SKM-1 treated with dmso at 0.1 percent for 144 hours (cell line): ENCODE measurements around the gene SPTLC3.

Experiments
- DNase-seq: peaks from one replicate; lab custom pipeline; 2025; ENCODE audit not compliant: unreplicated experiment; lab: John Stamatoyannopoulos, UW

The SPTLC3 gene

DNA sequence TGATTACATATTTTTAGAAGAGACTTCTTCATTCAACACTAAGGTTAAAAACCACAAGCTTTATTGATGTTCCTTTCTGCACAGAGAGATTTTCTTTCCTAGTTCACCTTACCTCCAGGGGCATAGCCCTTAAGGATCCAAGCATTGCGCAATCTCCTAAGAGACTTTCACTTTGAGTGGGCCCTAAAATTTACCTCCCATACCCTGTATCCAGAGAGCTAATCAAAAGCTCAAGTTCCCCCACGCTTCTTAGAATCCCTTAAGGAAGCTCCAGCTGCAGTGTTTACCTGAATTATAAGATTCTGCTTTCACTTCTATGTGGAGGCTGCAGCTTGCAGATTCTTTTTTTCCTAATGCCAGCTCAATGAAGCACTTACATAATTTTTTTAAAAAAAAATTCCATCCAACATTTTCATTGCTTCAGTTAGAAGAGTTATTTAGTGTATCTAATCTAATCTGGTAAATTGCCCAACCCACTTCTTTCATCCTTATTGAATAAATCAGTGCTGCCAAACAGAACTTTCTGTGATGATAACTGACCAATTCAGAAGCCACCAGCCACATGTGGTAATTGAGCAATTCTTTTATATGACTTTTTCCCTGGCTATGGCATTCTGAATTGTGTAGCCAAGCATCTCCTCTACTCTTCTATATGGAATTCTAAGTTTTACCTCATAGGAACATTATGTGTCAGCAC lies 24.6 kb upstream of the SPTLC3 start:
- no peak for DNase-seq

DNA sequence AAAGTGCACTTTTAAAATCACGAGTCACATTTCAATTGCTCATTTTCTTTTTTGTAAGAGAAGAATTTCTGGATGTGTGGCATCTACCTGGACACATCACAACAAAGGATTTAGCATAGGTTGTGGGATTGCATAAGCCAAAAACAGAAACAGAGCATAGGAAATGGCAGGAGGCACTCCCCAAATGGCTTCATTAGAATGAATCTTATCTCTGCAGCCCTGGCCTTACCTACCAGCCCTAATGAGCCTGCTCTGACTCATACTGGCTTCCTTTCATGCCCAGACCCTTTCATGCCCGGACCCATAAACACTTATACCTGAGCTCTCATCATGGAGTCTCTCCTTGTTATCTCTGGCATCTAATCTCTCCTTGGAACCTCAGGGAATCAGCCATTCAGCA lies 23.9 kb upstream of the SPTLC3 start:
- DNase-seq = no peak

DNA sequence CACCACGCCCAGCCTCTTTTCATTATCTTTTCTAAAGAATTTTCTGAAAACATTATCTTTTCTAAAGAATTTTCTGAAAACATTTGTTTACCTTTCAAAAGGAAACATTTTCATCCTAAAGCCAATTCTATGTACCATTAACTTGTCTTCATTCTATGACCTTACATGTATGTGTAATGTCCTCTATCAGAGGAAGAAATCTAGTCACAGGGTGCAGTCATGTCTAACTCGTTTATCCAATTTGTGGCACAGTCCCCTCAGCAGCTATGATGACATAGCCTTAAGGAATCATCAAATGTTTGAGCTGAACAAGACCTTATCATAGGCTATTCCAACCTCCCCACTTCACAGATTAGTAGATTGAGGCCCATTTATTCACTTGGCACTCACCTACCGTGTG lies 21.5 kb upstream of the SPTLC3 start:
- no peak for DNase-seq

DNA sequence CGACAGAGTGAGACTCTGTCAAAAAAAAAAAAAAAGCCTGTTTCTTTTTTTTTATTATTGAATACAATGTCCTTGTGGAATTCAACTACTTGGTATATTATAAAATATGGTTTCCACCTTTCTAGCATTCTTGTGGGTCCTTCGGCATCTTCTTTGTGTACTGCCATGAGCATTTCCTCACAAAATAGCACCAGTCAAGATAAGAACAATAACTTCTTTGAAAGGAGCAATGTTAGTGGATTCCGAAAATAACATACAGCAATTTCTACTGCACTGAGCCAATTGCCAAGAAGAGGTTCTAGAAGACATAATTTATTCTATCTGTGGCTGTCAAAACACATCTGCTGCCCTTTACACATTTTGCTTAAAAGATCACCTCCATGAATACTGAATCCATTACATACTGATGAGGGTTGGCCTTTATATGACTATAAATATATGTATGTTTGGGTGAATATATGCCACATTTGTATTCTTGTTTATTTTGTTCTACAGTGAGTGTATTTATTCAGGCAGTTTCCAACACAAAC lies 19.1 kb upstream of the SPTLC3 start:
- no peak for DNase-seq

DNA sequence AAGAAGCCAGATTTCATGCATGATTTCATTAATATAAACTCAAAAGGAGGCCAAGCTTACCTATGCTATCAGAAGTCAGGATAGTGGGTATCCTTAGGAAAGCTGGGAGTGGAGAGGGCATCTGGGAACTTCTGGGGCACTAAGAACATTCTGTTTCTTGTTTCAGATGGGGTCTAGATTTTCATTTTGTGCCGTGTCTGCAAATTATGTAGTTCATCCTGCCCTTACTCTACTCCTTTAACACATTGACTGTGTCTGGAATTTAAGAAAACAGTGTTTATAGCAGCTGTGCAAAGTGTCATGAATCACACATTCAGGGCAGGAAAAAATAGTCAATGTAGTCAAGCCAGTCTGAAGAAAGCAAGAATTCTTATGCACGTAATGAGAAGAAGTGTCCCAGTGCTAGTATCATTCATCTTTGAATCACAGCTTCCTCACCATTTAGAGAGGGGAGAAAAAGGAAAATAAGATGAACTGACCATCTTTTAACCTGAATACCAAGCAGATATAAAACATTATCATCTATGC lies 11.6 kb upstream of the SPTLC3 start:
- no peak for DNase-seq

DNA sequence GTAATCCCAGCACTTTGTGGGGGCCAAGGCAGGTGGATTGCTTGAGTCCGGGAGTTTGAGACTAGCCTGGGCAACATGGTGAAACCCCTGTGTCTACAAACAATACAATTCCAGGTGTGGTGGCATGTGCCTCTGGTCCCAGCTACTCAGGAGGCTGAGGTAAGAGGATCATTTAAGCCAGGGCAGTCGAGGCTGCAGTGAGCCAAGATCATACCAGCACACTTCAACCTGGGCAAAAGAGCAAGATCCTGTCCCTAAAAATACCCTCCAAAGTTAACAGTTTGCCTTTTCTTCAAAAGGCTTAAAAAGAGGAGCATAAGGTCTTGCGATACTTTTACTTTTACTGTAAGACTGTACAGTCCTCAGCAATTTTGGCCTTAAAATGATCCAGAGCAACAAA lies 10.7 kb upstream of the SPTLC3 start:
- no peak for DNase-seq

DNA sequence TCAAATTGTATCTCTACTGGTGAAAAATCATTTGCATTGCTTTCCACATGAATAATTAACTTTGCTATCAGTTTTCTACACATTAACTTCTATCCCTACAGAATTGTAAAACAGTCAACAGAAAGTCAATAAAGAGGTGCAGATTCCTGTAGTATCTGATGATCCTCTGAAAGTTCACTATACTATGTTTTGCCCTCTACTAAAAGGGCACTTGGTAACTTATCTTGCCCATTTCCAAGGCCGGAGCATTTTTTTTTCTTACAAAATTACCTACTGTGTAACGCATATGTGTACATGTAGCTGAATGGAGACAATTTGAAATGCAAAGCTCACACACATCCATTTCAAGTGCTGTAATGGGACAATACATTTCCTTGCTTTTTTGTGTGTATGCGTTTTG lies 9.6 kb upstream of the SPTLC3 start:
- no peak for DNase-seq

DNA sequence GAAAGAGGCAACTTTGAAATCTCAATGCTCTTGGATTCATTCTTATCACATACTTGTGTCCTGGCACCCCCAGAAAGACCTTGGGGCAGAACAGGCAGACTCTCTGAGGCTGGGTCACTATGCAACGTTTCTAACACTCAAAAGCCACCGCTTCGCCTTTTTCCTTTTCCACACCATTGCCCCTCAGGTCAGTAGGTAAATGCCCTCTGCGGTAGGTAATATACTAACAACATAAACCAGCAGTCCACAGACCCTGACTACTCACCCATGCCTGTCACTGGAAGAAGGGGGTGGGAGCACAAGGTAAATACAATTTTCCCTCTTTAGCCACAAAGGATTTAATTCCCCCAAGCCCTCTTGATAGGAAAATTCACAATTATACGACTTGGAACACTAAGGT lies 6.5 kb upstream of the SPTLC3 start:
- no peak for DNase-seq

DNA sequence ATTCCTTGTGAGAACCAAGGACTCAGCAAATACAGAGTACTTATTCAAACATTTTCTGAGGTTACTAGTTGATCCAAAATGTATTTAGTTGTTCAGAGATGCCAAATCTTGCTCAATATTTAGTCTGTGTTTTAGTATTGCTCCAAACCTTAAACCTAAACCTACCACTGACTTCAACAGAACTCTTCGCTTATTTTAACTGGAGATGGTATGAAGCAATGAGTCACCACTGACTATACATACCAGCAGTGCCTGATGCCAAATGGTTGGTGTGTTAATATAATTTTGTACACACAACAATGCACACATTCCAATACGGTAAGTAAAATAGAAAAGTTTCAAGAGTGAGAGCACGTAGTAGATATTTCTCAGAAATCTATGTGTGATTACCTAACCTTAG lies 1.9 kb upstream of the SPTLC3 start:
- DNase-seq = peak; percentile 2

DNA sequence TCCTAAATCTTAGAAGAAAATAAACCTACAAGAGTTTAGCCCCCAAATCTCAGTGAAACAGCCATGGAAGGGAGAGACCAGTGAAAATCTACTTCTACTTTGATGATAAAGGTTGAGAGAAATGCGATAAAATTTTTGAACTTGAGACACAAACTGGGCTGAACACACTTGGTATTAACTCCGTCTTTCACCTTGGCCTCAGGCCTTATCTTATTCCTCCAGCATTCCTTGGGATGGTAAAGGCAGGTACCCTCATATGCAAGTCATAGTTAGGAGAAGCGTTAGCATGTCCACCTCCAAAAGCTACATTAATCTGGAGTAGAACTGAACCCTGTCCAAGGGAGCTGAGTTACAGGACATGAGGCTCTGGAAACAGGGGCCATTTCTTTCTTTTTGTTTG lies 1.2 kb upstream of the SPTLC3 start:
- no peak for DNase-seq

DNA sequence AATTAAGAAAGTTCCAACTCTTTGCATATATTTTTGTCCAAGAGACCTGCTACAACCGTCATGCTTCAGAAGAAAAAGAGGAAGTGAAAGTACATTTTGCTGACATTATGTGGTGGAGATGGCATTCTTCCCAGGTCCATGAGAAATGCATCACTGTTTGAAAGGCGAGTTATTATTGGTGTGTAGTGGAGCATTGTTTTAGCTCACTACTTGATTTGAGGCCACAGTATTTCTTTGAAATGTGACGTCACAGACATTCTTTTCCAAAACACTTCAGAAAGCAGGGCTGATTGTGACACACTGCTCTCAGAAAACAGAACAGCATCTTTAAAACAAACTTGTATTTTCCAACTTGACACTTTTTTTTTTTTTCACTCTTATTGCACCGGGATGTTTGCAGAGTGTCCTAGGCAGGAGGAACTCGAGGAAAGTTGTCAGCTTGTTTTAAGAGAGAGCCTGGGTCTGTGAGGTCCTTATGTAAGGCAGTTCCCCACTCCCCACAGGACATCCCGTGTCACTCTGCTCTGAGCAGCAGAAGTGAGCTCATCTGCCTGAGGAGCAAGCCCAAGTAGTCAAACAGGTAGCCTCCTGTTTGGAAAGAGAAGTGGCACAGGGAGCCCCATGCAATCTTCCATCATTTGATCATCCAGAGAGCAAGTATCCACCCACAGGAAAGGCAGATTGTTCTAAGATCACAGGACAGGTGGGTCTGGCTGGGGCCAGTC lies 1.1 kb downstream of the SPTLC3 start:
- peak; percentile 74 for DNase-seq

DNA sequence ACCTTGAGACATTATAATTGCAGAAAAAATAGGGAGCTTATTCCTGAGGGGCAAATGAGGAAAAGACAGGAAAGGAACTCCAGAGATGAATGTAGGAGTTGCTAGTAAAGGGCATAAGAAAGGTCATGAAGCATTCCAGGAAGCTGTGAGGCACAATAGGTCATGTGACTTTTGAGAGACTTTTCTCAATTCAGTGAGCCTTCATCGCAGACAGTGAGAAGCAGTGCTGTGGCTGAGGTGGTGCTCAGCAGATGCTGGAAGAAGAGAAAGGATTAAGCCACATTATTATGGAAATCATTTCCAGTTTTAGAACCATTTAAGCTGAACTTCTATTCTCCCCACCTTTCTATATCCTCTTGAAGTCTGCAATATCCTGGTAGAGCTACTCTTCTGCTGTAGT lies 4.1 kb downstream of the SPTLC3 start:
- DNase-seq = no peak

DNA sequence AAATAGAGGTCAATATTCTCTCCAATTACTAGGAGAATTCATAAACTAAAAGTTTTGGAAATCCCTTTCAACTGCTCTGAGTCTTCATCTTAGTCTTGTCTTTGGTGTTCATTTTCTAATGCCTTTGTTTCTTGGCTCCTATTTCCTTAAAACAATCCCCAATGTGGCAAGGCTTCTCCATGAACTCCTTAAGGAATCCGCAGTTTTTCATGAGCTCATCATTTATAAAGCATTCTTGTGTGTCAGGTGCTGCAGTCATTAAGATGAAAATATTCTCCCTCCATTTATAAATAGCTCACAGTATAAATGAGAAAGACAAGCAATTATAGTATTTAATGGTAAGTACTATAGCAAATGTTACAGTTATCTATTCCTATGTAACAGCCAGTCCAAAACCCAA lies 4.6 kb downstream of the SPTLC3 start:
- DNase-seq = no peak

DNA sequence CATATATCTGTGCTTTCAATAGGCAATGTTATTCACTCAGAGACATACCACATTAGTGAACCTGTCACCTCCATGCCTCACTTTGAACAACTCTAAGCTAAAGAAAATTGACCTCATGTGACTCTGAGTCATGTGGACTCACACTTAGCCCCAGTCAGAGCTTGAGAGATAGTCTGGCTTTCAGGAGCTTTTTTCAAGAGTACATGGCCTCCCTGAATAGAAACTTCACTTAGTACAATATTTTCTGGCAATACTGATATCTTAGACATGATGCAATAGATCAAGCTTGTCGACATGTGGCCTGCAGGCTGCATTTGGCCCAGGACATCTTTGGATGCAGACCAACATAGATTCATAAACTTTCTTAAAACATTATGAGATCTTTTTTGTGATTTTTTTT lies 8.5 kb downstream of the SPTLC3 start:
- no peak for DNase-seq

DNA sequence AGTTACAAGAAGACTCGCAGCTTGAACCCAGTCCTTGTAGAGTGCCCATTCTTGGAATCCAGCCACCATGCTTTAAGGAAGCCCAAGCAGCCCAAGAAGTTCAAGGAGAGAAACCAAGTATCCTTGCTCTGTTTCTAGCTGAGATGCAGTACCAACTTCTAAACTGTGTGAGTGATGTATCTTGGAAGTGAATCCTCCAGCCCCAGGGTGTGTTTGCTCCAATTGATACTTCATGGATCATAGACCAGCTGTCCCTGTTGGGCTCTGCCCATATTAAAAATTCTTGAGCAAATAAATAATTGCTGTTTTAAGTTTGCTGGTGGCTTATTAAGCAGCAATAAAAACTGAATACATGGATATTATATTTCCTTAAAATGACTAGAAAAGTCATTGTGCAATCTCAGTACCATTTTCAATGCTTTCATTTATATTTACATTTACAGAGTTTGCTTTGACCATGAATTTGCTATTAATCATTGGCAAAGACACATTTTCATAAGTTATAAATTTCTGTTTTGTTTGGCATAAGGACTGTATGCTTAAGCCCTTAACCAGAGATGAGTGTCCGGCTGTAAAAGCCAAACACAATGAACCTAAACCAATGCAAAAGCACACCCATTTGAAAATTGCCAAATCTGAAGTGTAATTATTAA lies 9.2 kb downstream of the SPTLC3 start:
- no peak for DNase-seq

DNA sequence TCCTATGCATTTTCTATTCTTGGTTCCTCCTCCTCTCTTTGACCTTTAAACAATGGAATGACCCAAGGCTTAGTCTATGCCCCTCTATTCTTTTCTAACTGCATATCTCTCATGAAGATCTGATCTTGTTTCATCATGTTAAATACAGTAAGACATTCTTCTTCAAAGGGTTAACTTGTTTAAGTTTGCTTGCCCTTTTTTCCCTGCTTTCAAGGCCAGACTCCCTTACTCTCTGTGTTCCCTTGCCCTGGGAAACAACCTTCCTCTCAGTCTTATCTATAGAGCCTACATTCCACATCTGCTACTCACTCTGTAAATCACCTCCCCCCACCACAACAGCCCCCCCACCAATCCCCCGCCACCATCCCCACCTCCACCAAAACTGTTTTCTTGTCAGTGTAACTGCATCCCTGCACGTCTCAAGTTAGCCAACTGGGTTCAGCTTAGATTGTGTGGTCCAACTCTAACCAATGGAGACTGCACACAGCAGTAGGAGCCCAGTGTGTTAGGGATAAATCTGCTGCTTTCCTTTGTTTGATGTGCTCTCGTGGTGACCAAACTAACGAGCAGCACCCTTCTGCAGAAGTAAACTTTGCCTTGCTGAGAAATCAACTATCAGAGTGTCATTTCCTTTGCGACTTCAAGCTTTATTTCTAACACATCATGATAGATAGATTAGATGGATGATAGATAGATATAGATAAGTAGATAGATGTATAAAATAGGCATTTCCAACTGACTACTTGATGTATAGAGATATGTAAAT lies 12.6 kb downstream of the SPTLC3 start:
- no peak for DNase-seq

DNA sequence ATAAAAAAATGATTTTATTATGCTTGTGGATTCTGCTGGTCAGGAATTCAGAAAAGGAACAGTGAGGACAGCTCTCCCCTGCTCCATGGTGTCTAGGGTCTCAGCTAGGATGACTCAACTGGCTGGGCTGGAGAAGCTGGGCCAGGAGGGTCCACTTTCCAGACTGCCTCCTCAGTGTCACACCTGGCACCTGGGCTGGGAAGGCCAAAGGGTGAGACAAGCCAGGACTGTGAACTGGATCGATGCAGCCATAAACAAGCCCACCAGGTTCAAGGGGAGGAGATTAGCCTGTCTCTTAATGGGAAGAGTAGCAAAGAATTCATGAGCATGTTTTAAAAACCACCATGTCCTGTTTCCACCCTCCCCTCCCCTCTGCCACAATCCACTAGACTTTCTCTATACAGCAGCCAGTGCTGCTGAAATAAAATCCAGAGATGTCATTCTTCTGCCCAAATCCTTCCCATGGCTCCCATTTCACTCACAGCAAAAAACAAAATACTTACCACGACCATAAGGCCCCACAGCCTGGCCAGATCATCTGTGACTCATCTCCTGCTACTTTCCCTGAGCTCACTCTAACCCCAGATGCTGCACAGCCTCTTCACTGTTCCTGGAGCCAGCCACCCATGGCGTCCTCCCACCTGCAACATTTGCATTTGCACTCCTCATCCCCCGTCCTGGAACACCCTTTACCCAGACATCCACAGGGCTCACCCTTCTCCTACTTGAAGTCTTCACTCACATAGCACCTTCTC lies 13.8 kb downstream of the SPTLC3 start:
- DNase-seq = no peak

DNA sequence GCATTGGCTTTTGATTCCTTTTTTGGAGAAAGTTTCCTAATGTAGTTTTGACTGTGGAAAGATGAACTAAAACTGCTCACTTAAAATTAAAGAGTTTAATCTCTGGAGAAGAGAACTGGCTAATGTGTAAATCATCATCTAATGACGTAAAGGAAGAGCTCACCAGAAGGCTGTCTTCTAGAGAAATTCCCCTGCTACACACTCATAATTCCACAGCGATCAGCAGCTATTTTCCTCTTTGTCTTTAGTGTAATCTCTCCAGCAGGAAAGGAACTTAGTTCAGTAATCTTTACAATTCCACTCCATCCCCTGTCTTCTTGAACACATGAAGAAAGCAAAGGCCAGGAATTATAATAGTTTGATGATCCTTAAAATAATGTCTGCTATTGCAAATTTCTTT lies 15.8 kb downstream of the SPTLC3 start:
- no peak for DNase-seq

DNA sequence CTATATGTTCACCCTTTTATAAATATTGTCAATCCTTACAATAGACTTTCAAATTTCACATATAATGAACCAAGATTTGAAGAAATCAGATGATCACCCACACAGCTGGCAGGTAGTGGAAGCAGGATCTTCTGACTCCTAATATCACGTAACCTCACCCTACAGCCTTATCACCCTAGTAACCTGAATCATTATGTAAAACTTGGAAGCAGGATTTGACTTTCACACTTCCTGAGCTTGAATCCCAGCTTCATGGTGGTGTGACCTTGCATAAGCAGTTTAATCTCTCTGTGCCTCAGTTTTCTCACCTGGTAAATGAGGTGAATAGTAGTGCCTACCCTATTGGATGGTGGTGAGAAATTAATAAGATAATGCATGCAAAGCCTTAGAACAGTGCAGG lies 16.4 kb downstream of the SPTLC3 start:
- no peak for DNase-seq

DNA sequence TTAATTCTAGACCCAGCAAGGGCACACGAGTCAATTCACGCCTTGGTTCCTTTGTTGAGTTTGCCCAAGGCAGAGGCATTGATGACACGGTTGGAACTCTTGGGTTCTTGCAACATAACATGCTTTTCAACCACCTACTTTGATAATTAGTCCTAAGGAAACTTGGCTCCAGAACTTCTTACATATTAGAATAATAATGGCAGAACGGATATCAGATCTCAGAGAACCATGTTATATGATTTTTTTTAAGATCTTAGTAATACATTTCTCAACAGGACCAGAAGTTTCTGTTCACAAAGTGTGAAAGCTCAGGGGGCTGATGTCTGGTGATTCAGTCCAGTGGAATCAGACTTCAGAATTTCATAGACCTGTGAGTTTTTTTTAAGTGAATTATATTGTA lies 19.2 kb downstream of the SPTLC3 start:
- DNase-seq = no peak
